RPMI7951 (cell line): Measurements from ENCODE around the gene TSC1. TPM values are rescaled to one million over a fixed set of nuclear protein-coding genes. Genes with fewer than 3 reads are reported as not detected.

Experiments used
- DNase-seq: peaks from one replicate; pipeline ENCODE4 v3.0.0-alpha.2; 2012; ENCODE audit warnings: low read depth
- total RNA-seq: library from RNA; depleted of rRNA; stranded (reverse); fragments of >200 nt; shearing (Covaris generic); gene quantifications from 2 replicates; pipeline ENCODE4 v1.2.3, GENCODE V29; 2014; rRNA removed

TSC1 gene
- total RNA-seq, 1 experiment from 2014 or later: 20.7 TPM

DNA sequence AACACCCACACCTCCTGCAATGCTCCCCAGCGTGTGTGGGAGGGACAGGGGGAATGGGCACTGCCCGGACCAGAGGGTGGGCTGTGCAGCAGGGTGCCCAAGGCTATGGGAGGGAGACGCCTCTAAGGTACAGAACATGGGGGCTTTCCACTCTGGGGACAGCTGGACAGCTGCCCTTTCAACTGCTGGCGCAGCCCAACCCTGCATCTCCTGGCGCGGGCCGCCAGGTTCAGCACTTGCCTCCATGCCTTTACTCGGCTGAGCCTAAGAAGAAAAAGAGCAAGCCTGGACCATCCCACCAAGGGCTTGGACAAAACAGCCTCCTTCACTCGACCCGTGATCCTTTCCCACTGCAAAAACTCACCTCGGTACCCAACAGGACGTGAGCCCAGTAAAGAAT is 81.3 kb downstream of the TSC1 start:
- DNase-seq: no peak

DNA sequence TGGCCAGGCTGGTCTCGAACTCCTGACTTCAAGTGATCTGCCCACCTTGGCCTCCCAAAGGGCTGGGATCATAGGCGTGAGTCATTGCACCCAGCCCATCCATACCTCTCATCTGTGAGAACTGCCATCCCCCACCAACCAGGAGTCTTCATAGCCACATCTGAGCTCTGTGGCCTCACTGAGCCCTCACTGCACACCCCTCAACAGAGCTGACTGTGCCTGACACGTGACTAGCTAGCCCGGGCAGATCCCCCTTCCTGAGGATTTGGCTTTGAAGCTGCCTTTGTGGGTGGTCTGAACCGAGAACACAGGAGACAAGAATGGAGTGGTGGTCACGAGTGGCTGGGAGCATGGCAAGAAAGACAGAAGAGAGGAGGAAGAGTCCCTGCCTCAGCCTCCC is 81.9 kb downstream of the TSC1 start:
- no peak for DNase-seq

DNA sequence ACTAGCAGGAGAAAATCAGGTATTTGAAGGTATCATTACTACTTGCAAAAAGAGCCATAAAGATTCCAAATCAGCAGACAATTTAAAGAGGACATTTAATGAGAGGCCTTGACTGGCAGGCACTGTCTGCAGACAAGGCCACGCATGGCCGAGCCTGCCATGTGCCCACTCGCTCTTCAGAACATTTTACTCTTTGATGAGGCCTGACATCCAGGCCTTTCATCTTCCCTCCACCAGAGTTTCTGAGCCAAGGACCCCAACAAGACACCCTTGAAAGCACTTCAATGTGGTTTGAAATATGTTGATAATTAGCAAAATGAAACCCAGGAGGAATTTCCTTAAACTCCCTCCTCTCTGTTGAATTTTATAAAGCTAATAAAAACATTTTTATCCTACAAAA is 82.8 kb downstream of the TSC1 start:
- DNase-seq: no peak

DNA sequence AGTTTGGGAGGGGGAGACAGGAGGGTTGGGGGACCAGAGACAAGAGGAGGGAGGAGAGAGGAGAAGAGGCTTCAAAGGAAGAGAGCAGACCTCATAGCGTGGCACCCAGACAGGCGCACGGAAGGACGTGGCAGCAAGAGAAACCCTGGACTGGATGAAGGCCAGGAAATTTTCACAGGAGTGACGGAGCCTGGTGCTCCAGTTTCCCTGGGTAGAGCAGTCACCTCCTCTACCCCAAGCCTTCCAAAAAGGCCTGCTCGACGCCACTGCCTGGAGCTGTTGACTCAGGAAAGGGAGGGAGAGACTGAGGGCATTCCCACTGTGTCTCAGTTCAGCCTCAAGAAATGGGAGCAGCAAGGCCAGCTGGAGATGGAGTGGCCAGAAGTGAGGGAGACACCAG is 85.7 kb downstream of the TSC1 start:
- no peak for DNase-seq

DNA sequence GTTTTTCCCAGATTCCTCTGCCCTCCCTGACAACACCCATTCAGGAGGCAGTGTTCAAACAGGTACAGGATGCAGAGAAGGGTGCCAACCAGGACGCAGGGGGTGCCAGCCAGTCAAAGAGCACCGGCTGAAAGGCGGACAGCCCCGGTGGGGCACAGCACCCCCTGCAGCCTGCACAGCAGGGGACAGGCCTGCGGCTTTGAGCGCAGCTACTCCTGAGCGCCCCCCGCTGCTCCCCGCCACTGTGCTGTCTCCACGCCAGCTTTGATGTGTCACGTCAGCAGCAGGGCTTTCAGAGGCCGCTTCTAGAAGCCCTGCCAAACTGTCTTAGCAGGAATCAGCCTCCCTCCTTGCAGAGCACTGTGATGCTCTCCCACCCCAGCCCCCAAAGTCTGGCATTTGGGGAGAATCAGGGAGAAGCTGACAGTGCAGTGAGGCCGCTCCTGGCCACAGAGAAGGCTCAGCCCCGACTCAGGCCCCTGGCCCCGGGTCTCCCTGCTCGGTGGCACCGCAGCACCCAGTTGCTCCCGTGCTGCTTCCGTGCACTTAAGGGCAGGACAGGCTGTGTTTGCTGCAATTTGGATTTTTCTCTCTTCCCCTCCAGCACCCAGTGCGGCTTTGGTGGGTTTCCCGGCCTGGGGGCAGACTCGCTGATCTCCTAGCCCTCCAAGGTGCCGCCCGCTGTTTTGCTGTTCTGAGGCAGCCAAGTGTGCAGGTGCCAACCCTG is 86.6 kb downstream of the TSC1 start:
- no peak for DNase-seq

DNA sequence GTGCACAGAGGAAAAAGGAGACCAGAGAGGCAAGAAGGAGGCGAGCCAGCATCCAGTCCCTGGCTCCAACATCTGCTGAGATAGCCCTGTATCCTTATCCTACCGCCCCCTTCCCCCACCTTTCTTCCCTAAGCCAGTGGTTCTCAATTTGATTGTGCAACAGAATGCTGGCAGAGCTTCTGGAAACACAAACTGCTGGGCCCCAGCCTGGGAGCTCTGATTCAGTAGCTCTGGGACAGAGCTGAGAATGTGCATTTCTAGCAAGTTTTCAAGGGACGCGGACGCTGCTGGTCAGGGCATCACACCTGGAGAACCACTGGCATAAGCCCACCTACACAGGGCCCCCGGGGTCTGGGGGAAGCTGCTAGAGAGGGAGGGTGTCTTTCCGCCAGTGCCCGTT is 87.4 kb downstream of the TSC1 start:
- DNase-seq: no peak

DNA sequence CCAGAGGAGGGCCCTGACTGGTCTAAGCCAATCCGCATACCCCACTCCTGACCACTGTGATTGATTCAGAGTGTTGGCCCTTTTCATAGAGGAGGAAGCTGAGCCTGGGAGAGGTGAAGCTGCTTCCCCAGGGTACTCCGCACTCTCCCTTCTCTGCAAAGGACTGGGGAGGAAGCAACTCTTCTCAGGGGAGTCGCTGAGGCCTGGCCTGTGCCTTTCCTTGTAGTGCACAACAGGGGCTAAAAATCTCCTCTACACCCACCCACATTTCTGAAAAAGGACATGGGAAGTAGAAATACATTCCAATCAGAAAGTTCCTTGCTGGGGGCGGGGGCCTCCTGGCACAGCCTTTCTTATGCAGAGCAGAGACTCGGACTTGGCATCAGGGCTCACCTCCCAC is 88.5 kb downstream of the TSC1 start:
- DNase-seq: no peak

DNA sequence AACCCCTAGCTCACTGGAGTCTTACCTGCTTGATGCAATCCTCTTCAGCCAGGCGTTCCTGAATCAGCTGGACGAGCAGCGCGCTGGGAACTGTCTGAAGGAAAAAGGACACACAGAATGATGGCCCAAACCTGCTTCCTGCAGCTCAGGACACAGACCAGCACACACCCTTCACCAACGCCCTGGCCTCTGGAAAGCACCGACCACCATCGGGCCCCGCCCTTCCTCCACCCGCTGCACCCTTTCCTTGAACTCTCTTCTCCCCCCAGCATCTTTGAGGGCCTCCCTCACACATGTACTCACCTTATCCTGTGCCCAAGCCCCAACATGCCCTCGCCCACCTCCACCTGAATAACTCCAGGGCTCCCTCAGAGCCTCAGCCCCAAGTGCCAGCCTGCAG is 89.6 kb downstream of the TSC1 start:
- DNase-seq: no peak

DNA sequence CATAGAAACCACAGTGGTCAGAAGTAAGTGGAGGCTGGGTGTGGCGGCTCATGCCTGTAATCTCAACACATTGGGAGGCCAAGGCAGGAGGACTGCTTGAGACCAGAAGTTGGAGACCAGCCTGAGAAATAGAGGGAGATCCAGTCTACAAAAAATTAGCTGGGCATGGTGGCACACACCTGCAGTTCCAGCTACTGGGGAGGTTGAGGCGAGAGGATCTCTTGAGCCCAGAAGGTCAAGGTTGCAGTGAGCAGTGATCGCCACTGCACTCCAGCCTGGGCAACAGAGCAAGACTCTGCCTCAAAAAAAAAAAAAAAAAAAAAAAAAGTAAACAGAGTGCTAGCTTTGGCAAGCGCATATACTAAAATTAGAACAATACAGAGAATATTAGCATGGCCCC is 90.9 kb downstream of the TSC1 start:
- no peak for DNase-seq

DNA sequence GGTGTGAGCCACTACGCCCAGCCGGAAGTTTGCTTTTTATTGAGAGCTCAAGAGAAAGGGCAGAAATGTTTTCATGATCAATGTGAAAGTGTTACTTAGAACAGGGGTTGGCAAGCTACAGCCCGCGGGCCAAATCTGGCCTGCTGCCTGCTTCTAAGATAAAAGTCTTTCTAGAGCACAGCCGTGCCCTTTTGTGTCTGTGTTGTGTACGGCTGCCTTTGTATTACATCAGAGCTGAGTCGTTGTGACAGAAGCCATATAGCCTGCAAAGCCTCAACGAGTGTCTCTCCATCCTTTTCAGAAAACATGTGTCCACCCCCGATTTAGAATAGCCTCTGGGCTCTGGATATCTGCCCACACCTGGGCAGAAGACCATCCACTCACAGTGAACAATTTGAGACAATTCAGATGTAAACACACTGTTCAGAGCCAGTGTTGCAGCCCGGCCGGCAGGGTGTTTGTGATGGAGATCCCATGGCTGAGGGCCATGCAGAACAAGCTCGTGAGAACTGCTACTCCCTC is 95.2 kb downstream of the TSC1 start:
- DNase-seq: peak; percentile 5

DNA sequence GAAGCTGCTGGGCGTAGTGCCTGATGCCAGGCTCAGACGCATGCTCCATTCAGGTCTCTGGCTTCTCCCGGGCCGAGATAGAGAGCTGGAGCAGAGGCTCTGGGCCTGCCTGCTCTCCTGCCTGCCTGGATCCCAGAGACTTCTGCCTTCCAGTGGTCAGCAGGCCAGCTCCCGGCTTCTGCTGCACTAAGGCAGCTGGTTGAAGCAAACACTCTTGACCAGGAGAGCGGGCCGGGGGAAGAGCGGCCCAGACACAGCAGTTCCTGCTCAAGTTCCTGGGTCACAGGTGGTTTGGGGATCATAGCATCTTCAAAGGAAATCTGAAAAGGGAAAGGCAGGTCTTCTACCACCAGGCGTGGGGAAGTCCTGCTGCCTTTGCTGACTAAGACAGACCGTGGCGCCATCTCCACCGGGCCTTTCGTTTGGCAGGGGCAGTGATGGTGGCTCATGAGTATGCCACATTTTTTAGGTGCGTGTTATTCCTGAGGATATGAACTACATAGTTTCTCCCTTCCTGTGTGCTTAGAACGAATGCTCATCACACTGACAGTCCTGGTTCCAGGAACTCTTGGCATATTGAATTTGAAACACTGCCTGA is 97.4 kb downstream of the TSC1 start:
- no peak for DNase-seq

DNA sequence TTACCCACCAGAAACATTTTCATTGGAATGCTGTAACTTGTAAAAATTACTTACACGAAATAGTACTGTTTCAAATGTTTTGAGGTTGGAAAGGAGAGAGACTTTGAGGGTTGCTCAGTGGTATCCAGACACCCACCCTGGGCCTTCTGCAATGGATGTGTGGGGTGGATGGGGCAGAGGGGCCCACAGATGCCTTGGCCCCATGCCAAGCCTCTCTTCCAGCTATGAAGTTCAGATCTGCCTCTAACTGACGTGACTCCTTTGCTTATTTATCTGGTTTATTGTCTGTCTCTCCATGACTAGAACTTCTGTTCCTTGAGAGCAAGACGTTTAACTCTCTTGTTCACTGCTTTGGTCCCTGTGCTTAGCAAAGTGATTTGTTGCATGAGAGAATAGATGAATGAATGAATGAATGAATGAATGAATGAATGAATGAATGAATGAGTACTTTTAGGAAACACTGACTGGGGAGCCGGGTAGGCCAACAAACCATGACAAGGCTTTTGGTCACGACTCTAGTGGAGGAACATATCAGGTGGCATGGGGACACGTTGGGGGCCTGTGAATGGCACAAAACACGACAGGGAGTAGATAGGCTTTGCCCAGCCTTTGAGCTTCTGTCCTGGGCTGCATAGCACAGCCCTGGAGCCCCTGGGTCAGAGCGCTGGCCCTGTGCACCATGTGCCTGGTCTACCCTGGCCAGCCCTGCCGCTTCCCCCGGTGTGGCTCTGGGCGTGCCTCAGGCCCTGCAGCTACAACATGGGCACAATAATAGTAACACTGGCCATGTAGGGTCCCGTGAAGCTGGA is 98.1 kb downstream of the TSC1 start:
- no peak for DNase-seq

DNA sequence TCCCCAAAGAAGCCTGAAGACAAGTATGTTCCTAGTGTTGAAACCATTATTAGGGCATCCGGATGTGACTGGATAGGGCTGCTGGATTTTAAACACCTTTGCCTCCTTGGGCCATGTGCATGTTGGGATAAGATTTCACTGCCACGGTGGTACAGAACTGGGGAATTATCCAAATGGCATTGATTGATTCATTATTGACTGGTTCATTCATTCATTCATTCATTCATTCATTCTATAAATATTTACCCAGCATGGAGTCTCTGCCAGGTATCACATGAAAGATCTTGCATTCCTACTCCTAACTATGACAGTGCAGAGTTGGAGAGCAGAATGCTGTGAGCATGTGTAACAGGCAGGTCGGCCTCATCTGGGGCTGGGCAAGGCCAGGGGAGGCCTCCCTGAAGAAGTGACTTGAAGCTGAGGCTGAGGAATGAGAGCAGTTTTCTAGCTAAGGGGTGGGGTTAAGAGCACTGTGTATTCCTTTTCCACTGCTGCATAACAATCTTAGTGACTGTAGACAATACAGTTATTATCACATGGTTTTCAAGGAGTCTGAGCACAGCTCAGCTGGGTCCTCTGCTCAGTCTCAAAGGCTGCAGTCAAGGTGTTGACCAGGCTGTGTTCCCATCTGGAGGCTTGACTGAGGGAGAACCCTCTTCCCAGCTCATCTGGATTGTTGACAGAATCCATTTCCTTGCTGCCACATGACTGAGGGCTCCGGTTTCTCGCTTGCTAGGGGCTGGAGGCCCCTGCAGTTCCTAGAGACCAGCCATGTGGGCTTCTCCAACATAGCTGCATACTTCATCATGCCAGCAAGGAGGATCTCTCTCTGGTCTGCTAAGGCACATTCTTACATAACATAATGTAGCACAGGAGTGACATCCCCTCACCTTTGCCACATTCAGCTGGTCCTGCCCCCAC is 102.0 kb downstream of the TSC1 start:
- no peak for DNase-seq

Other genes with a start within 250 kb of the TSC1 start
- not detected in 2 replicates for gene AK8, start 66.3 kb downstream of the TSC1 start, total RNA-seq
- 3.3 and 5.6 TPM in 2 replicates for gene SPACA9, start 65.7 kb downstream of the TSC1 start, total RNA-seq
- not detected in 2 replicates for gene GFI1B, start 34.1 kb upstream of the TSC1 start, total RNA-seq
- 45.9 and 48.3 TPM in 2 replicates for gene GTF3C5, start 86.4 kb upstream of the TSC1 start, total RNA-seq
- 0.12 TPM in 1 of 2 replicates, not detected in the other for gene CEL, start 117.4 kb upstream of the TSC1 start, total RNA-seq
- gene RALGDS, start 176.6 kb upstream of the TSC1 start, total RNA-seq: 12.5 and 18.9 TPM in 2 replicates
- 0.59 and 1.3 TPM in 2 replicates for gene GBGT1, start 219.3 kb upstream of the TSC1 start, total RNA-seq